Measurements from ENCODE around the gene CAPN11.

- TF ChIP-seq CREM (IDR thresholded peaks at IDR 0.05; ENCODE audit: low read depth) (no peak), RFX5 (IDR thresholded peaks at IDR 0.05; ENCODE audit: low read depth, low read length) (no peak), CHD7 (IDR thresholded peaks at IDR 0.05; ENCODE audit: low read depth, low read length) (no peak), PTRF (tag; IDR thresholded peaks at IDR 0.05) (no peak), JUN (IDR thresholded peaks at IDR 0.05; ENCODE audit: borderline replicate concordance, low read depth, low read length) (no peak), JUN (CRISPR knock-in tag; IDR thresholded peaks at IDR 0.05; ENCODE audit: borderline replicate concordance) (no peak), ATF1 (CRISPR knock-in tag; IDR thresholded peaks at IDR 0.05) (no peak), ATF1 (tag; IDR thresholded peaks at IDR 0.05) (no peak), ZNF408 (CRISPR knock-in tag; IDR thresholded peaks at IDR 0.05; ENCODE audit: low read depth) (no peak), MXI1 (IDR thresholded peaks at IDR 0.05; ENCODE audit: low read depth, low read length) (no peak), EP300 (IDR thresholded peaks at IDR 0.05; ENCODE audit: low read length) (no peak)
These were observed 48.5 kb upstream of the CAPN11 start for GRCh38 chr6:44110005-44110676.

All from K562 (cell line).